HEK293T (cell line): ENCODE data around the gene CCDC152.

Experiments
- ARNT ChIP-seq: fragments of 450-650 bp; IDR thresholded peaks from 2 replicates; pipeline ENCODE4 v1.6.1; 2017; ENCODE audit warnings: mild to moderate bottlenecking
- BHLHE40 ChIP-seq: fragments of 450-650 bp; IDR thresholded peaks from 2 replicates; pipeline ENCODE4 v1.6.1; 2016; ENCODE audit warnings: mild to moderate bottlenecking, moderate library complexity, borderline replicate concordance
- CTBP1 ChIP-seq: fragments of 450-650 bp; IDR thresholded peaks from 2 replicates; pipeline ENCODE4 v1.6.1; 2016; ENCODE audit warnings: borderline replicate concordance
- FOXA1 ChIP-seq: fragments of 450-650 bp; IDR thresholded peaks from 2 replicates; pipeline ENCODE4 v1.6.1; 2016; ENCODE audit warnings: mild to moderate bottlenecking
- FOXK2 ChIP-seq: fragments of 450-650 bp; IDR thresholded peaks from 2 replicates; pipeline ENCODE4 v1.6.1; 2016; ENCODE audit warnings: mild to moderate bottlenecking
- FOXM1 ChIP-seq: fragments of 450-650 bp; IDR thresholded peaks from 2 replicates; pipeline ENCODE4 v1.6.1; 2017; ENCODE audit warnings: mild to moderate bottlenecking, borderline replicate concordance
- HDGF ChIP-seq: fragments of 450-650 bp; IDR thresholded peaks from 2 replicates; pipeline ENCODE4 v1.6.1; 2017; ENCODE audit warnings: antibody characterized with exemption, borderline replicate concordance
- LEF1 ChIP-seq: fragments of 450-650 bp; IDR thresholded peaks from 2 replicates; pipeline ENCODE4 v1.6.1; 2017; ENCODE audit warnings: mild to moderate bottlenecking, borderline replicate concordance
- NFRKB ChIP-seq: fragments of 450-650 bp; IDR thresholded peaks from 2 replicates; pipeline ENCODE4 v1.6.1; 2016; ENCODE audit warnings: mild to moderate bottlenecking, moderate library complexity
- SP1 ChIP-seq: fragments of 450-650 bp; IDR thresholded peaks from 2 replicates; pipeline ENCODE4 v1.6.1; 2017
- SUZ12 ChIP-seq: fragments of 450-650 bp; IDR thresholded peaks from 2 replicates; pipeline ENCODE4 v1.6.1; 2016; ENCODE audit warnings: mild to moderate bottlenecking
- TARDBP ChIP-seq: fragments of 450-650 bp; IDR thresholded peaks from 2 replicates; pipeline ENCODE4 v1.6.1; 2016
- TF ChIP-seq, protein P1 (sequence below): fragments of 450-650 bp; IDR thresholded peaks from 2 replicates; pipeline ENCODE4 v1.6.1; 2016

DNA sequence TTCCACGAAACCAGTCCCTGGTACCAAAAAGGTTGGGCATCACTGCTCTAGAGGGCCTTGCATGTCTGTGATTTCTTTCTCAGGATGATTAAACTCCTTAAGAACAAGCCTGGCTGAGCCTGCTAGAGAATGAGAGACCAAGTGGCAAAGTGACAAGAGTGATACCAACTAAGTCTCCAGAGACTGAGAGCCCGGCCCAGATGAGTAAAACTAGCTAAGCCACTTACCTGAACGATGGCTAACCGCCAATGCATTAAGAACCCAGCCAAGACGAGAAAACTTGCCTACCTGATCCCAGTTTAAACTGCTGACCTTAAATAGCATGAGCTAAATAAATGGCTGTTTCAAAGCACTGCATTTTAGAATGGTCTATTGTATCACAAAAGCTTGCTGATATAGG, 5.6 kb upstream of the CCDC152 start:
- no peak for TF ChIP-seq HDGF
- TF ChIP-seq FOXA1: no peak
- no peak for TF ChIP-seq BHLHE40
- TF ChIP-seq, protein P1, sequence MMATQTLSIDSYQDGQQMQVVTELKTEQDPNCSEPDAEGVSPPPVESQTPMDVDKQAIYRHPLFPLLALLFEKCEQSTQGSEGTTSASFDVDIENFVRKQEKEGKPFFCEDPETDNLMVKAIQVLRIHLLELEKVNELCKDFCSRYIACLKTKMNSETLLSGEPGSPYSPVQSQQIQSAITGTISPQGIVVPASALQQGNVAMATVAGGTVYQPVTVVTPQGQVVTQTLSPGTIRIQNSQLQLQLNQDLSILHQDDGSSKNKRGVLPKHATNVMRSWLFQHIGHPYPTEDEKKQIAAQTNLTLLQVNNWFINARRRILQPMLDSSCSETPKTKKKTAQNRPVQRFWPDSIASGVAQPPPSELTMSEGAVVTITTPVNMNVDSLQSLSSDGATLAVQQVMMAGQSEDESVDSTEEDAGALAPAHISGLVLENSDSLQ: no peak
- TF ChIP-seq ARNT: no peak
- no peak for TF ChIP-seq CTBP1
- TF ChIP-seq LEF1: no peak
- TF ChIP-seq SUZ12: no peak
- TF ChIP-seq TARDBP: no peak
- TF ChIP-seq FOXK2: no peak
- no peak for TF ChIP-seq FOXM1
- TF ChIP-seq SP1: no peak
- no peak for TF ChIP-seq NFRKB
